Raji (cell line): Measurements from ENCODE around the gene UGT1A7.

Experiments
- POLR2A ChIP-seq: IDR thresholded peaks from 2 replicates; pipeline ENCODE4 v1.6.1; 2011; ENCODE audit warnings: low read depth, low read length, control low read depth; ENCODE audit not compliant: insufficient read depth

The UGT1A7 gene

DNA sequence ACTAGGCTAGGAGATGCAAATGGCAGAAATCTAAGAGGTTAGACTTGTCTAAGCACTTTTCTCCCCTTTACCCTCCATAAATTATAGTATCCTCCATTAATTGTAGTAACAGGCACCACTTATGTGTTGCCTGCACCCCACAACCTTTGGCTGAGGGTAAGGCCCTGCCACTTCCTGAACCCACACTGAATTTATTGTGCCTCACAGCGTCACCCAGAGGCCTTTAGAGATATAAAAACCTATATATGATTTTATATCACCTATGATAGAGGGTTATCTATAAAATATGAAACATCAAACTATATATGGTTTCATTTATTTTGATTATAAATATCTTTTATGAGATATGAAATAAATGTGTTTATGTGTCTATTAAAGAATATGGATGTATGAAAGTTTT, 7.4 kb upstream of the UGT1A7 start:
- TF ChIP-seq POLR2A: no peak

DNA sequence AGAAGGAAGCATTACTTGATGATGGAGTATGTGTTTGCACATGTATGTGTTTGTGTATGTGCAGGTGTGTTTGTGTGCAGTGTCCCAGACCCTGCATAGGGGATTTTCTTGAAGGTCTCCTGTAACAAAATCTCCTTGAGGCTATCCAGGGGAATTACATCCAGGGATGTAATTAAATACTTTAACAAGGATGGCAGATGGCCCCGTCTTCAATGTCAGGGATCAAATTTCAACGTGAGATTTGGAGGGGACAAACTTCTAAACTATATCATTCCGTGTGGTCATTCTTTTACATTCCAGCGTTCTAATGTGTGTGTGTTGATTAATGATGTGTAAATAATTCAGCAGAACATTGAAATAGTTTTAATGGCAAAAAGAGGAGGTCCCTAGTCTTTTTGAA, 6.7 kb upstream of the UGT1A7 start:
- no peak for TF ChIP-seq POLR2A

DNA sequence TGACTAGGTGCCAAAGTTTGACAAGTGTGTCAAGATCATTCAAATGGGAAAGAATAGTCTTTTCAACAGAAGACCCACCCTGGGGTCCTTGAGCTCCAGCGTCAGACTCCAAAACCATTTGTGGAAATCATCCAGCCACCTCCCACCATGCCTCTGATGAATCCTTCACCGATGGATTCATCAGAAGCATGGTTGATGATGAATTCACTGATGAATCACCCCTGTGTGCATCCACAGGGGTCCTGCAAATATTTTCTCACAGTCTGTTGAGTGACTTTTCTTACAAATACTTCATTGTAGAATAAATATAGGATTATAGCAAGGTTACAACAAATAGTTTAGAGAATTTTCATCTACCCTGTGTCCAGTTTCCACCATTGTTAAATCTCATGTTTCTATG, 5.7 kb upstream of the UGT1A7 start:
- TF ChIP-seq POLR2A: no peak

DNA sequence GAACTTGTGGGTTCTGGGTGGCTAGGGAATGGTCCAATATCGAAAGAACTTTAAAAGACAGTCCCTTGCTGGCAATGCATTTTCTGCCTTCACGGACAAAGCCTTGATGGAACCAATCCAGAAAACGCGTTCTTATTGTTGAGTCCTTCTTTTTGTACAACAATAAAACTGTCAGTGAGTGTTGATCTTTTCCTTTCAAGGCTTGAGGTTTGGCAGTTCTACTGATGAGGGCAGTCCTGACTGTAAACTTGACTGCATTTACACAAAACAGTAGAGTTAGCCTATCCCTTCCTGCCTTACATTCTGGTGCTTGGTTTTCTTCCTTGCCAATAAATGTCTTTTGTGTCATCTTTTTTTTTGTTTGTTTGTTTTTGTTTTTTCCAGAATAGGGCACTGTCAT, 2.5 kb upstream of the UGT1A7 start:
- no peak for TF ChIP-seq POLR2A

DNA sequence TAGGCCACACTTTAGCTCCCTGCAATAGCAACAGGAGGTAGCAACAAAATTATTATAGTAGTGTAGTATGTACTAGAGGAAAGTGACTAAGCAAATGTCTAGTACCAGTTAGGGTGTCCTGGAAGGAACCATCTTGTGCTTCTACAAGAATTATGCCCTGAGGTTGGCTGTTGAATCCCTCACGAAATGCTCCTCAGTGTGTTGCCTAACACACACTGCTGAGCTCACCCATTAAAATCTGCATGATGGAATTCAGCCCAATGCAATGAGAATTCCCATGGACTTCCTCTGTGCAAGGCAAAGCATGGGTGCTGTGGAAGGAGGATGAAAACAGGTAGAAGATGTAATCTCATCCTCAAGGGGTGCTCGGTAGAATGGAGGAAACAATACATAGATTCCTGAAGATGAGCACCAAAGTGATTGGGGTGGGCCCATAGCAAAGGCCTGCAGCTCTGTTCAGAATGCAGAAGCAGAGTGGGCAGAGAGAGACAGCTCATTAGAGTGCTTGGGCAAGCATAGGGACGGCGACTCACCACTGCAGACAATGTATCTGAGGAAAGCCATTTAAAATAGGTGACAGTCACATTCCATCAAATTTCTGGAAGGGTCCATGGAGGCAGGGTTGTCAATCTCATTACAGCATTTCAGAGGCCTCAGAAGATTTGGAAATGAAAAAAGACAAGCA, 1.2 kb upstream of the UGT1A7 start:
- no peak for TF ChIP-seq POLR2A

DNA sequence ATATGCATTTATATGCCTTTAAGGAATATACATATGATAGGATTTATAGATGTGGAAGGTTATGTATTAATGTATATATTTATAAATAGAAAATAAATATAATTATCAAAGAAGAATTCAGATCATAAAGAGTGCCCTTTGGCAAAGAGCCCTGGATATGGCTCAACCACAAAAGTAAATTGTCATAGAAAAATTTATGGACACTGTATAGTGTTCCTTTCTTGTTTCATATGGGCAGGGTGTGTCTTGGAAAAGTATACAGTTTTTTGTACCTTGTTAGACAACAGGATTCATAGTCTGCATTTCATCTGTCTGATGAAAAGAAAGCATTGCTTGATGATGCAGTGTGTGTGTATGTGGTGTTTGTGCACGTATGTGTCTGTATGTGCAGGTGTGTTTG, 2.9 kb downstream of the UGT1A7 start:
- no peak for TF ChIP-seq POLR2A

DNA sequence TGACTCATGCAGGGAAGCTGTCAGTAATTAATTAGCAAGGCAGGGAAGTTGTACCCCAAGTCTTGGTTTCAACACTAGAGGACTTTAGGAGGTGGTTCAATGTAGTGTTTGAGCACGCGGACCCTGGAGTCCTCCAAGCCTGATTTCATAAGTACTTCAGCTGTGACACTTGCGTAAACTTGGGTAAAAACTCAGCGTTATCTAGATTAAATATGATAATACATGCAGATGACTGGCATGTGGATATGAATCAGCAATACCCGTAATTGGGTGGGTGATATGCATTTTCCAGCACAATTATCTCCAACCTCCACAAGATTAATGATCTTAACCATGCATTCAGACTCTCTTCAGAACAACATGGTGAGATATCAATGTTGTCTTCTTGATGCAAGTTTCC, 5.2 kb downstream of the UGT1A7 start:
- no peak for TF ChIP-seq POLR2A

DNA sequence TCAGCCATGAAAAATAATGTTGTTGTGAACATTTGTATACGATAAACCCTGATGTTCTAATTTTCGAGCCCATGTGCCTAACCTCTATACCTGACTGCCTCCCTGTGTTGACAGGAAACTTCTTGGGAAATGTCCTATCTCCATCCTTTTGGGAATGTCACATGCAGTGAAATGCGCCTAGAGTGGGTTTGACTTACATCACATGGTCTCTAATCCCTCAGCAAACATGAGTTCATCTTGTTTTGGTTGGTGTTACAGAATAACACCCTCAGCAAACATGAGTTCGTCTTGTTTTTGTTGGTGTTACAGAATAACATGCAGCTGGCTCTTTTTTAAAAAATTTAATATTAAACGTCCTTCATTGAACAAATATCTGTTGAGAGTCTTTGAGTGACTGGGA, 6.6 kb downstream of the UGT1A7 start:
- no peak for TF ChIP-seq POLR2A

DNA sequence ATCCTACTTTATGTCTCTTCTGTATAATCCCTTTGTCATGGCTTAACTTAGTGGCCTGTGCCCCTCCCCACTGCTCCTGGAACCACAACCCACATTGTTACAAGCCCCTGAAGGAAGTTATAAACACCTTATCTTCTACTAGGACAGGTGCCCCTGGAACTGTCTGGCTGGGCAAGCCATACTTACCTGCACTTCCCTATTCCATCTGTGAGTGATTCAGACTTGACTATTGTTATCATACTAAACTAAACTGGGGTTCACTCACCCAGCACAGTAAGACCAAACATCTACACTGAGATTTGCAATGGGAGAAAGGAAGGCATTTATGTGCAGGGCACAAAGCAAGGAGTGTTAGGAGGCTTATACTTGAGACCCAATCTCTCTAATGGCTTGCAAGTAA, 7.3 kb downstream of the UGT1A7 start:
- no peak for TF ChIP-seq POLR2A

DNA sequence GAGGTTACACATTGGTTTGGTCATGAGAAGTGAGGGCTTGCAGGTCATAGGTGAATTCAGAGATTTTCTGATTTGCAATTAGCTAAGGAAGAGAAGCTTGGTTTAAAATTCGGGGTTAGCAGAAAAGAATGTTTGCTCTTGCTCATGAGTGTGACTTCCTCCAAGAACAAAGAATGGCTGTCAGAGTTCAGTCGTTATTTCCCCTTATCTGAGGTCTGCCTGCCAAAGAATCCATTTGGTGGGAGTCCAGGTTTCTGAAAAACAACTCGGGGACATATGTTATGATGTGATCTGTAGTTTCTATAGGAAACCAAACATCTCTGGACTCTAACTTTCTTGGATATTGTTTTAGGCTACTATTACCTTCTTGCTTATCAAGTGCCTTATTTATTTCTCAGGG, 7.8 kb downstream of the UGT1A7 start:
- TF ChIP-seq POLR2A: no peak

DNA sequence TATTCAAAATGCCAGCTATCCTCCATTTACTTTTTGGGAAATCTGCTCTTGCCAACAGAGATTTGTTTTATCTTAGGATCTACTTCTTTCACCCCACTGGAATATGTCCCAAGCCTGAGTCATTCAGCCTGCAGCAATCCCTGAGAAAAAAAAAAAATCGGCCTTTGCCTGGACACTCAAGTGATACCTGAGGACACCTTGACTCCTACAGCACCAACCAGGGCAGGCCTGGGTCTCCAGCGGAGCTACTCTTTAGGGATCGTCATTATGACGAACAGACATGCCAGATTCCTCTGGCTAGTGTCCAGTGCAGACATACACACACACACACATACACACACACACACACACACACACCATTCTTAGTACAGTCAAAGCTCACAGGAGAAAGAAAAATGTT, 8.7 kb downstream of the UGT1A7 start:
- no peak for TF ChIP-seq POLR2A

DNA sequence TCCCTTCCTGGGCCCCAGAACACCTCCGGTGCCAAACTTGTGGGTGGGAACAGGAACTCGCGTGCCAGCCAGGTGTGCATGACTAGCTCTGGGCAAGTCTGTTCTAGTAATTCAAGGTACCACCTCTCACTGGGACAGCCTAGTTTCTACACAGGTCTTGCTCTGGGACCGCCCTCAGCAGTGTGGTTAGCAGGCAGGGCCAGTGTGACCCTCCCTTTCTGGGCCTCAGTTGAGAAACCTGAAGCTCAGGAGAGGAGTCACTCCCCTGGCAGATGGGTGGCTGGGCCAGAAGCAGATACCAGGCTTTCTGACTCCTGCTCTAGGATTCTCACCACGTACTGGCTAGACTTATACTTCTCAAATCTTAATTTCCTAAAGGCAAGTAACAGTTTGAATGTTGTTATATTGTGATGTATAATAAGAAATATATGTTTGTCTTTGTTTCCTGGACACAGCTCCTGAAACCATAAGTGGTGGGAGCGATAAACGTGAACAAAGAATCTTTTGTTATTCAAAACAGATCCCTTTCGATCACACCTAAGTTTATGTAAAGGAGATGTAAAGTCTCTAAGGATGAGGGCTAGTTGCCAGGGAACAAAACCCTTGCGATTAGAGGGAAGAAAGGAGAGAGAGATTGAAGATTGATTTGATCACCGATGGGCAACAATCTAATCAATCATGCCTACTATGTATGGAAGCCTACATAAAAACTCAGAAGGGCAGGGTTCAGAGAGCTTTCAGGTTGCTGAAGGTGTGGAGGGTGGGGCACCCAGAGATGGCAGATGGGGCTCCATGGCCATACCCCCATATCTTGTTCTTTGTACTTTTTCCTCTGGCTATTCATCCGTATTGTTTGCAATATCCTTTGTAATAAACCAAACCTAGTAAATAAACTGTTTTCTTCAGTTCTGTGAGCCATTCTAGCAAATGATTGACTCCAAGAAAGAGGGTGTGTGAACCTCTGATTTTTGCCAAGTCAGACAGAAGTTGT, 10.0 kb downstream of the UGT1A7 start:
- TF ChIP-seq POLR2A: no peak

DNA sequence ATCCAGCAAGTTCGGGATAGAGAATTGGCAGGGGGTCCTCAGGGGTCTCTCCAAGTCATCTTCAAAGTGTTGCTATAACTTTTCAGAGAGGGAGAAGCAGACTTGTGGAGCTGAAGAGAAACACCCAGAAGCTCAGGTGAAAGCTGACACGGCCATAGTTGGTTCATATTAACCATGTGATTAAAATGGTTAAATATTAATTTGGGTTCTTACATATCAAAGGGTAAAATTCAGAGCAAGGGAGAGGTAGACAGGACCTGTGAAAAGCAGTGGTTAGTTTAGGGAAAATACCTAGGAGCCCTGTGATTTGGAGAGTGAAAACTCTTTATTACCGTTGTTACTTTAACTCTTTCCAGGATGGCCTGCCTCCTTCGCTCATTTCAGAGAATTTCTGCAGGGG, 10.9 kb downstream of the UGT1A7 start, which contains the start of gene UGT1A6:
Gene UGT1A6, plus strand, starts transcription at position 243 of the 400 bp plus-strand sequence. Its CDS starts 115 bp downstream, at position 358.
- TF ChIP-seq POLR2A: no peak

DNA sequence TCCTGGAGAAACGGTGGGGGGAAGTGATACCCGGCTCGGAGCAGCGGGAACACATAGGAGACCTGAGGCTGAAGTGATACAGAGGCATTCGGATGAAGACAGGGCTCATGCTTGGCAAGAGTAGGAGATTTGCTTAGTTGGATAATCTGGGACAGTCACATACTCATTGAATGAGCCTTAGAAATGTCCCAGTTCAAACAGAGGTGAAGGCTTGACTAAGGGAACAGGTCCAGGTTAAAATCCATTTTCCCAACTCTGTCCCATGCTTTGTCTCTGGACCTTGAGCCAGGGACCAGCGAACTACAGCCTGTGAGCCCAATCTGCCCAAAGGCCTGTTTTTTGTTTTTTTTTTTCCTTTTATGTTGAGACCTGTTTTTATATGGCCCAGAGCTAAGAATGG, 12.3 kb downstream of the UGT1A7 start:
- TF ChIP-seq POLR2A: no peak

DNA sequence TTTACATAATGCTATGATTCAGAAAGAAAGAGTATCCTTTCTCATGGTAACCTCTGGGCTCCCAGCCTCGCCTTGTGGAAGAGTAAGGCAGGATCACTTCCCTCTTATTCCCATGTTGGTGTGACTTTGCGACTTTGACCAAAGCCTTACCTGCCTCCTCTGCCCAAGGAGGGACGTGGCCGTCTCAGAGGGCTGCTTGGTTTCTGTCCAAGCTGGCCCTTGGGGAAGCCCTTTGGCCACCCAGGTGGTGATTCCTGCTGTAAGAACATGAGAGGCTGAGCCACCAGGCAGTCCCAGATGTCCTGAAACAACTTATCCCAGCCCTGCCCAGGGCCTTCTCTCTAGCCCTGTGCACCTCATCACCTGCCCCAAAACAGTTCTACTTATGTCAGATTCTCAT, 17.0 kb downstream of the UGT1A7 start:
- no peak for TF ChIP-seq POLR2A

DNA sequence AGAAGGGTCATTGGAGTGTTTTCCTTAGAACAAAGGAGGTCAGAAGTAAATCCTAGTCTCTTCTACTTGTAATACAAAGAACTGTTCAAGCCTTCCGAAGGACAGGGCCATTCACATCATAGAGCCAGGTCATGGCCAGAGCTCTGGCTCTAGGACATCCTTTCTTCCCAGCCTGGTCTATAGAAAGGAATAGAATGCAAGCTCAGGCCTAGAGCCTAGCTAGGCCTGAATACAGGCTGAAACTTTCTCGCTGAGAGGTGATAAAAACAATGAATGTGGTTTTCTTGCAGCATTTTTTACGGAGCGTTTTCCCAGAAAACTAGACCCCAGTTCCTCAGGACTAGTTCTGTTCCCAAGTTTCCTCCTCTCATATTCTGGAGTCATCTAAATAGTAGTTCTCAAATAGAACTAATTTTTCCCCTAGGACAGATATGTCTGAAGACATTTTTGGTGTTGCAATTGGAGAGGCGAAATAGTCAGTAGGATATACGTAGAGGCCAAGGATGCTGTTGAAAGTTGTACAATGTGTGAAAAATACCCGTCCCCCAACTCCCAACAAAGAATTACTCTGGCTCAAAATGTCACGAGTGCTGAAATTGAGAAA, 17.8 kb downstream of the UGT1A7 start:
- no peak for TF ChIP-seq POLR2A
